T-helper 1 cell (primary cell): ENCODE measurements around the gene RAB11A.
"Not testable (repeated sequence)": the region's sequence is repeated elsewhere in the genome, so short reads cannot be mapped to it uniquely, and the experiment has no call there.

Experiments
- DNase-seq, 5 donors: peaks; one replicate each; pipeline ENCODE4 v3.0.0-alpha.2; 2012 to 2020

RAB11A gene

DNA sequence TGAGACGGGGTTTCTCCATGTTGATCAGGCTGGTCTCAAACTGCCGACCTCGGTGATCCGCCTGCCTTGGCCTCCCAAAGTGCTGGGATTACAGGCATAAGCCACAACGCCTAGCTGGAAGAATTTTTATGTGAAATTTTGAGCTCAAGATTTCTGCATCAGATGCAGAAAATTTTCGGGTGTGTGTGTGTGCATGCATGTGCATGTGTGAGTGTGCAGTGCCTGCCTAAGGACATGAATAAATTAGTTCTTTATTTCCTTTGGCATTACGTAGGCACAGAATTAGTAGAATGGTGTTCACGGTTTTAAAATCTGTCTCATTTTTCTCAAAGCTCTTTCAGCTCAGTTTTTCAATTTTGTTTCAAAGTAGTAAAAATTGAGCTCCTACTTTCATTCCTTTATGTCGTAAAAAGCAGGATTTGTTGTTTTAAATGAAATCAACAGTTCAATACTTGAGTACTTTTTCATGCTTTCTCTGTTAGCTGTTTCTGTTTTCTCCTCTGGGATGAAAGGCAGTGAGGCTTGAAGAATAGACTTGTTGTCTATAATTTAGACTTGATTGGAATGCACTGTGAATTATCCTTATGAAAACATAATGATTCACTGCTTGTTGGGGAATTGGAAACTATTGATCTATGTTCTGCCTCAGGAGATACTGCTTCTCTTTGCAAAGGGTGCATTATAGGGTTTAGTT lies 23.3 kb upstream of the RAB11A start:
- no peak for DNase-seq

DNA sequence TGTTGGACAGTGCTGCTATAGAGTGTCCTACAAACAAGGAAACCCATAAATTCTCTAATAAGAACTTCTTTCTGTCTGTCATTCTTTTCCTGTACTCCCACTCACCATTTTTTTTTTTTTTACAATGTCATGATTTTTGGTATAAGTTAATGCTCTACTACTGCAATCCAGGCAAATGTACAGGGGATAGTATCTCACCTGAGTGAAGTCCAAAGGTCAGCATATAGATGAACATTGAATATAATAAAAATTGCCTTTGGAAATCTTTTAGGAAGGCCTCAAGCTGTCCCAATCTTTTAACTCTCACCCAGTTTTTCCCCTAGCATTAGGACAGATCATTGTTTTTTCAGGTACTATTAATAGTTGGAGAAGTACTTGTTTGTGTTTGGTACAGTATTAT lies 21.3 kb upstream of the RAB11A start:
- DNase-seq = no peak

DNA sequence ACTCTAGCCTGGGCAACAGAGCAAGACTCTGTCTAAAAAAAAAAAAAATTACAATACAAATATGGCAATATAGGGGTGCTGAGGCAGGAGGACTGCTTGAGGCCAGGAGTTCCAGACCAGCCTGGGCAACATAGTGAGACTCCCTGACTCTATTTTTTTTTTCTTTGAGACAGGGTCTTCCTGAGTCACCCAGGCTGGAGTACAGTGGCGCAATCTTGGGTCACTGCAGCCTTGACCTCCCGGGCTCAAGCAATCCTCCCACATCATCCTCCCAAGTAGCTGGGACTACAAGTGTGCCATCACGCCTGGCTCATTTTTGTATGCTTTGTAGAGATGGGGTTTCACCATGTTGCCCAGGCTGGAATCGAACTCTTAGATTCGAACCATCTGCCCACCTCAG lies 17.3 kb upstream of the RAB11A start:
- no peak for DNase-seq

DNA sequence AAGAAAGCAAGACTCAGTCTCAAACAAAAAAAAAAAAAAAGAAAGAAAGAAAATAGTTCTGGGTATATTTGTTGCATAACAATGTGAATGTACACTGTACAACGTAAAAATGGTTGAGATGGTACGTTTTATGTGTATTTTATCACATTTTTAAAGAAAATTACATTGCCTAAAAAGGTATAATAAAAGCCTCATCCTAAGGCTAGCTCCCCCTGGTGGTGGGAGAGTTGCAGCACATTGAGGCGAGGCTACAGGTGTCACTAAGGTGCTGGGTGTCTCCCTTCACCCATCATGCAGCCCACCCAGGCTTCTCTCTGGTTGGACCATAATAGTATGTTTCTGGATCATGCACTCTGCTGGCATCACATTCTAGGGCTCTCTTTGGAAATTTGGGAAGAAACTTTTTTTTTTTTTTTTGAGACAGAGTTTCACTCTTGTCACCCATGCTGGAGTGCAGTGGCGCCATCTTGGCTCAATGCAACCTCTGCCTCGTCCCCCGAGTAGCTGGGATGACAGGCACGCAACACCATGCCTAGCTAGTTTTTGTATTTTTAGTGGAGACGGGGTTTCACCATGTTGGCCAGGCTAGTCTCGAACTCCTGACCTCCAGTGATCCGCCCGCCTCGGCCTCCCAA lies 12.4 kb upstream of the RAB11A start:
- DNase-seq = peak; percentile 56 to 84 (median 71)

DNA sequence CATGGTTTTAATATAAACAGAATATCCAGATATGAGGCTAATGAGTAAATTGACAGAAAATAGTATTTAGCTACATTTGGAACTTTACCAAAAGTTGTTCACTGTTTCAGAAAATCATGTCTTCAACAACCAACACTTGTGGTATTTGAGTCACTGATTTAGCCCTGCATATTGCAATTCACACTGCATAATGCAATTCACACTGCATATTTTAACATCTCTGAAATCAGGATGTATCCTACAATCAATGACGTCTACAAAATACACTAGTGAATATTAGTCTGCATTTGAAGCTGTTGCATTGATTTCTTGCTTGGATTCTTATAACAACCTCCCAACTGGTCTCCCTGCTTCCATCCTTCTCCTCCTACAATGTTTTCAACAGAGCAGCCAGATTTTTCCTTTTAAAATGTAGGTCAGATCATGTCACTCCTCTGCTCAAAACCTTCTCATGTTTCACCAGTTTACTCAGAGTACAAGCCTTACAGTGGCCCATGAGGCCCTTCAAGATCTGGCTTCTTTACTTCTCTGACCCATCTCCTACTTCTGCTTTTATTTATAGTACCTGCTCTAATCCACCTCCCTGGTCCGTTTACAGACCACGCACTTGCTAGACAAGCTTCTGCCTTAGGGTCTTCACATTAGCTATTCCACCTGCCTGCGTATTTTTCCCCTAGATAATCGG lies 11.4 kb upstream of the RAB11A start:
- no peak for DNase-seq

DNA sequence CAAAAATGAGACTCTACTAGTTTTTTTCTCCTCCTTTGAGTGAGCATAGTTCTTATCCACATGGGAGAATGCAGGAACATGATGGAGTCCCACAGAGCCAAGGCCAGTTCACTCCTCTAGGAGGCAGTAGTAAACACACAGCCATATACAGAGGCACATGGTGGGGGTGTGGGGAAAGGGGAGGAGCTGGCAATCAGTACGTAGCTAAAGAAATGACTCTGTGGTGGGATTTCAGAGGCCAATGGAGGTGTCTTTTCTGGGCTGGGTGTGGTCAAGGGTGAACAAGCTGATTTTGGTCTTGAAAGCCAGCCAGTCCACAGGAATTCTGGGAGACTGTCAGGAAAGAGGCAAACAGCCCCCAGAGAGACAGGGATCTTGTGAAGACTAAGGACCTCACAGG lies 6.6 kb upstream of the RAB11A start:
- peak in 4 of 5 donors; percentile 24 to 75 (median 28) for DNase-seq

DNA sequence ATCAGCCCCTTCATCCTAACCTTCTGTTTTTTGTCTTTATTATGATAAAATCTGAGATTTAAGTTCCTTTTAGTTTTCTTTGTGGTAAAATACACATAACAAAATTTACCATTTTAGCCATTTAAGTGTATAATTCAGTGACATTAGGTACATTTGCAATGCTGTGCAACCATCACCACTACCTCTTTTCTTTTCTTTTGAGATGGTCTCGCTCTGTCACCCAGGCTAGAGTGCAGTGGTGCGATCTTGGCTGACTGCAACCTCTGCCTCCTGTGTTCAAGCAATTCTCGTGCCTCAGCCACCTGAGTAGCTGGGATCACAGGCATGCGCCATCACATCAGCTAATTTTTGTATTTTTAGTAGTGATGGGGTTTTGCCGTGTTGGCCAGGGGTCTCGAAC lies 6.2 kb upstream of the RAB11A start:
- DNase-seq = no peak

DNA sequence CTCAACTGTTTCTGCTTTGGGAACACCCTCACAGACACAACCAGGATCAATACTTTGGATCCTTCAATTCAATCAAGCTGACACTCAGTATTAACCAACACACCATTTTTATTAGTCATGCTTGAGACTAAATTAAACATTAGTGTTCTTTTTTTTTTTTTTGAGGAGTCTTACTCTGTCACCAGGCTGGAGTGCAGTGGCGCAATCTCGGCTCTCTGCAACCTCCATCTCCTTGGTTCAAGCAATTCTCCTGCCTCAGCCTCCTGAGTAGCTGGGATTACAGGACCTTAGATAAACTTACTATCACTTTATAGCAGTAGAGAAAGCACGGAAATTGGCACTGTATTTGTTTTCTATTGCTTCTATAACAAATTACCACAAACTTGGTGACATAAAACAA lies 2.0 kb upstream of the RAB11A start:
- no peak for DNase-seq

DNA sequence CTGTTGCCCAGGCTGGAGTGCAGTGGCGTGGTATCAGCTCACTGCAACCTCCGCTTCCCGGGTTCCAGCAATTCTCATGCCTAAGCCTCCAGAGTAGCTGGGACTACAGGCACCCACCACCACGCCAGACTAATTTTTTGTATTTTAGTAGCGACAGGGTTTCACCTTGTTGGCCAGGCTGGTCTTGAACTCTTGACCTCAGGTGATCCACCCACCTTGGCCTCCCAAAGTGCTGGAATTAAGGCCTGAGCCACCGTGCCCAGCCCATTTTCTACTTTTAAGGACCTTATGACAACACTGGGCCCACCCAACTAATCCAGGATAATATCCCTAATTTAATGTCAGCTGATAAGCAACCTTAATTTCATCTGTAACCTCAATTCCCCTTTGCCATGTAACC lies 1.4 kb upstream of the RAB11A start:
- not testable (repeated sequence) for DNase-seq

DNA sequence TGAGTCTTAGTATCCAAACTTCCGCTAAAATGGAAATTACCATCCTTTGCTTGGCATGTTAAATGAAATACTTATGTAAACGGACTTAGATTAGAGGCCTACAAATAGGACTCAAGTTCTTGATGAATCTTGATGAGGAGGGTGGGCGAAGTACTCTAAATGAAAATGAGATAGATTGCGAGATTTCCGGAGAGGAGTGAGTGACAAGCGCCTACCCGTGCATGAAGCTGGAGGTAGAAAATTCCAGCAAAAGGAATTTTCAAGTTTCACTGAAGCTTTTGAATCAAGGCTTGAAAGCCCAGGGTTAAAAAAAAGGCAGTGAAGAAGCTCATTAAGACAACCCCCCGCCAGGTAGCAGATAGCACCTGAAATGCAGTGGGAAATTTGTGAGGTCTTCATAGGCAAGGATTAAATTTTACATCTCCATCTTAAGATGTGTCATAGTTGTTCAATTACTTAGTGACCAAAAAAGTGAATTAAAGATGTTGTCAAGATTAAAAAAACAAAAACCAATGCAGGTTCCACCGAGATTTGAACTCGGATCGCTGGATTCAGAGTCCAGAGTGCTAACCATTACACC lies 655 bp upstream of the RAB11A start:
- DNase-seq = no peak

DNA sequence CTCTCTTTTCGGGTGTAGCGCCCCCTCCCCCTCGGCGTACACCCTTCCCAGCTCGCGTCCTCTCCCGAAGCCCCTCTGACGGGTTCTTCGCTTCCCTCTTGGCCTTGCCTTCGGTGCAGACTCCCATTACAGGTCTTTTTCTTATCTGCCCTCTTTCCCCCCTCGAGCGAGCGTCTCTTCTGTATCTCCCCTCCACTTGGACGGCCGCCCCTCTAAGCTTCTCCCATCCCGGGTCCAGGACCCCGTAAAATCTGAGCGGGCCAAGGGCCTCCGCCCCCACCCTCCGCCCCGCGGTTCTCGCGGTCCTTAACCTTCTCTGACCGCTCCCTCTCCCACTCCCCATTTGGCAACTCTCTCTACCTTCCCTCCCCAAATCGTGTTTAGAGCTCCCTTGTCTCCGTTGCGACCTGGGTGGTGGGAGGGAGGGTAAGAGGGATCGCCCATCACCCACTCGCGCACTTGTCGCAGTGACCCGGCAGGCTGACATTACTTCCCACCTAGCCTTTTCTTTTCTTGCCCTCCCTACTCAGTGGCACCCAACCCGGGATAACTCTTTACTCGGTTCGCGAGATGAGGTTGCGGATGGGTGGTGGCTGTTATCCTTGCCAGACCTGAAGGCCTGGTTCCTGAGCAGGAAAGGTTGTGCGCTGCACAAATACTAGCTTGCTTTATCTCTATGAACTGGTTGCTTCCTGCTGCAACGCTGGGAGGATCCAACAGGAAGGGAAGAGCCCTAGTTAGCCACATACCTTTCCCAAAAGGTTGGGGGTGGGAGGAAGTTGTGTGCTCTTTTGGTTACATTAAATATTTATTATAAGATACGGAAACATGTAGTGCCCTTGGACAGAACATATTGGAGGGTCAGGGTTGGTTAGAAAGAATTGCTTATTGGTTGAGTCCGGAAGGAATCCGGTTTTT lies 922 bp downstream of the RAB11A start:
- peak in 3 of 5 donors; percentile 4 to 15 (median 6) for DNase-seq

DNA sequence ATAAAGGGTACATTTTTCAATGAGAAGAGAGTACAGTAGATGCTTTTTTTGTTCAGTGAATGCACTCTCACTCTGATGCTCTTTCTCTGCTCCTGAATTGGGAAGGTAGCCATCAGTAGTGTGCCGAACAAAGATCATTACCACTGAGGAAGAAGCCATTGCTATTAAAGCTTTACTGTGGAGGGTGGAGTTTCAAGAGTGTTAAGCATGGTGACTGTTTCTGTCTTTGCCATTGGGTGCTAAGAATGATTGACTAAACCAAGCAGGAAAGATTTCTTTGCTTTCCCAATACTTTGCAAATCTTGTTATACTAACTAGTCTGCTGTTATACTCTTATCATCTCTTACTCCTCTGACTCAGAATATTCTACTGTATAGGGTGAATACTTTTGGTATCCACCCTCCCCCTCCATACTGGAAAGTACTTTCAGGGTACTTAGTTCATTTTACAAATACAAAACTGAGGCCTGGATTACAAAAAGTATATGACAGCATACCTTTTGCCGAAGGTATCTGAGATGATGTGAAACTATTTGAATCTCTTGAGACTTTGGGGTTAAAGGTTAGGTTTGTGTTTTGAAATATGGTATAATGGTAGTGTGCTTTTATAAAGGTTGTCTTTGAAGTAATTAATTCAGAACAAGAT lies 1.7 kb downstream of the RAB11A start:
- peak in 1 of 5 donors; percentile 8 for DNase-seq

DNA sequence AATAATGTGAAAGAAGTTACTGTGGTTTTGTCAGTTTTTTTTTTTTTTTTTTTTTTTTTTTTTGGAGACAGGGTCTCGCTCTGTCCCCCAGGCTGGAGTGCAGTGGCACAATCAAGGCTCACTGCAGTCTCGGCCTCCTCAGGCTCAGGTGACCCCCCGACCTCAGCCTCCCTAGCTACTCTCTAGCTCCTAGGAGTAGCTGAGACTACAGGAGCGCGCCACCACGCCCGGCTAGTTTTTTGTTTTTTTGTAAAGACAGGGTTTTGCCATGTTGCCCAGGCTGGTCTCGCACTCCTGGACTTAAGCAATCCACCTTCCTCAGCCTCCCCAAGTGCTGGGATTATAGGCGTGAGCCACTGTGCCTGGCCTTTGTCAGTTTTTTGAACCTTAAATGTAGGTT lies 2.6 kb downstream of the RAB11A start:
- DNase-seq = not testable (repeated sequence)

DNA sequence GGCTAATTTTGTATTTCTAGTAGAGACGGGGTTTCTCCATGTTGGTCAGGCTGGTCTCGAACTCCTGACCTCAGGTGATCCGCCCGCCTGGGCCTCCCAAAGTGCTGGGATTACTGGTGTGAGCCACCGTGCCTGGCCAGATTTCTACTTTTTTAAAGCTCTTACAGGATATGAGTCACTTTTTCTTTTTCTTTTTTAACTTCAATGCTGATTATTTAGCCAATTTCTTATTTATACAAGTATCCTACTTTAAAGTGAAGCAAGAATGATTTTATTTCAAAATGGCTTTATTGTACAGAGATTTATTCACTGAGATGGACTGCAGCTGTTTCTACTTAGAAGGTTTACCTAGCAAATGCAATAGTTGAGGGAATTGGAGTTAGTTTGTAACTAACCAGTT lies 3.3 kb downstream of the RAB11A start:
- not testable (repeated sequence) for DNase-seq

DNA sequence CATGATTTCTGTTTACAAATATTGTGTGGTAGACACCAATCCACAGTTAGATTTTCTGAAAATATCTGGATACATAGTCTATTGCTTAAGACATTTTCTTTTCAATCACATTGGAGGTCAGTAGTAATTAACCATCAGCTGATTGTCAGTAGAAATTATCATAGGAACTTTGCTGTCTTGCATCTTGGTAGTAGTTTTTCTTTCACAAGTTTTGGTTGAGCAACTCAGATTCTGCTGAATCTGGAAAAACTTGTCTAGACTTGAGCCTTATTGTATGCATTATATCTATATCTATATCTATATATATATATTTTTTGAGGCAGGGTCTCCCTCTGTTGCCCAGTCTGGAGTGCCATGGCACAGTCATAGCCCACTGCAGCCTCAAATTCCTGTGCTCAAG lies 4.0 kb downstream of the RAB11A start:
- DNase-seq = no peak

DNA sequence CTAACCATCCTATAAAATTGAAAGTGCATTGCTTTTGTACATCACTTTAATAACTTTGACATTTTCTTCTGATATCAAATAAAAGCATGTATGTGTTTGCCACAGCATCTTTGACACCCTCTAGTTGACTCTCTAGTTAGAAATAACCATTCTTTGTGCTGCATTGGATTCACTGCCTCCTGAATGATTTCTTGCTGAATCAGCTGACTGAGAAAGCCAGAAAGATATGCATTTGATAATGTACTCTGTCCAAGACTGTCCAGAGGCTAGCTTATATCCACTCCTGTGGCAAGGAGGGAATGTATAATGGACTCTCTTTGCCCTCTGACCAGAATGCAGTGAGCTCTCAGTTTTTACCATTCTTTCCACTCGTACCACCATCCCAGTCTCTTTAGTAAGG lies 6.2 kb downstream of the RAB11A start:
- DNase-seq = no peak

DNA sequence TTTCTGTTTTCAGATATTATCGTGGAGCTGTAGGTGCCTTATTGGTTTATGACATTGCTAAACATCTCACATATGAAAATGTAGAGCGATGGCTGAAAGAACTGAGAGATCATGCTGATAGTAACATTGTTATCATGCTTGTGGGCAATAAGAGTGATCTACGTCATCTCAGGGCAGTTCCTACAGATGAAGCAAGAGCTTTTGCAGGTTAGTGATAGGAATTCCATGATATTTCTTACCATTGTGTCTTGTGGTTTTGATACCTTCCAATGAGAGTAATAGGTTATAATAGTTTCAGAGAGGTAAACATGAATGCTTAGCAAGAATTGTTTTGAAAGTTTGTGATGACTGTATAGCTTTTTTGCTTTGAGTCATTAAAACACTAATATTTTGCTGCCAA lies 8.5 kb downstream of the RAB11A start:
- no peak for DNase-seq

DNA sequence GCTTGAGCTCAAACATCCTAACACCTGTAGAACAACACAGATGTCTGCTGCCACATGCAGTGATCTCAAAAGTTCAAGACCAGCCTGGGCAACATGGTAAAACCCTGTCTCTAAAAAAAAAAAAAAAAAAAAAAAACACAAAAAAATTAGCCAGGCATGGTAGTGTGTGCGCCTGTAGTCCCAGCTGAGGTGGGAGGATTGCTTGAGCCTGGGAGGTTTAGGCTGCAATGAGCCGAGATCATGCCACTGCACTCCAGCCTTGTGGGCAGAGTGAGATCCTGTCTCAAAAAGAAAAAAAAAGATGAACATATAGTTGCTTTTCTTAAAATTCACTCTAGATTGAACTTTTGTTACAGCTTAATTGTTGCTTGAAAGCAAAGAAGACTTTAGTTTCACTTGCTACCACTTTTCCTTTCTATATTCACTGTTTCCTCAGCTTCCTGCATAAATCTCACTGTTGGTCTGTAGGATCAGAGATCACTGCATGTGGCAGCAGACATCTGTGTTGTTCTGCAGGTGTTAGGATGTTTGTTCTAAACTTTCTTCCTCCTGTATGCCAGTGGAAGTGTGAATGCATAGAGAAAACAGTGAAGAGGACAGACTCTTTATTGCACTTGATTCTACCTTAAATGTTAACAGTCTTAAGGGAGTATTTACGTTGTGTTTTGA lies 12.6 kb downstream of the RAB11A start:
- DNase-seq = peak in 1 of 5 donors; percentile 14

DNA sequence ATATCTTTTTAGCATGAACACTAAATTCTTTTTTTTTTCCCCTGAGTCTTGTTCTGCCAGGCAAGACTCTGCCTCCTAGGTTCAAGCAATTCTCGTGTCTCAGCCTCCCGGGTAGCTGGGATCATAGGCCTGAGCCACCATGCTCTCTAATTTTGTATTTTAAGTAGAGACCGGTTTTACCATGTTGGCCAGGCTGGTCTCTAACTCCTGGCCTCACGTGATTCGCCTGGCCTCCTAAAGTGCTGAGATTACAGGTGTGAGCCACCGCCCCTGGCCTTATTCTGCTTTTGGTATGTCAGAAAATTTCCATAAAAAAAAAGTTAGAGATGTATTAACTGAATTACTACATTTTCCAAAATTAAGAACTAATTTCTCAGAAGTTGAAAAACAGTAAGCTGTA lies 14.3 kb downstream of the RAB11A start:
- DNase-seq = no peak

DNA sequence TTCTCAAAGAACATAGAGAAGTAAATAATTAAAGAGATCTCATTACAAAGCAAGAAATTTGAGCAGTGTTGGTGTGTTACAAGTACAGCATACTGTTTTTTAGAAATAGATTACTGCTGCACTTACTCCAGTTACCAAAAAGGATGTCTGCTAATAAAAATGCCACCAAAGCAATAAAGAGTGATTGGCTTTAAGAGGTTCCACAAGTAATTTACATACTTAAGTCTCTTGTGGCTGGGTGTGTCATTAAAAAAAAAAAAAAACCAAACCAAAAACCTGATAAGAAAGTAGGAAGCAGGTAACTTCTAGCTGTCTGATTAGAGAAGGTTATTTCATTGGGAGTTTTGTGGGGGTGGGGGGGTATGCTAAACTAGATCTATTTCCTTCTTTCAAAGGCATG lies 15.2 kb downstream of the RAB11A start:
- DNase-seq = no peak

DNA sequence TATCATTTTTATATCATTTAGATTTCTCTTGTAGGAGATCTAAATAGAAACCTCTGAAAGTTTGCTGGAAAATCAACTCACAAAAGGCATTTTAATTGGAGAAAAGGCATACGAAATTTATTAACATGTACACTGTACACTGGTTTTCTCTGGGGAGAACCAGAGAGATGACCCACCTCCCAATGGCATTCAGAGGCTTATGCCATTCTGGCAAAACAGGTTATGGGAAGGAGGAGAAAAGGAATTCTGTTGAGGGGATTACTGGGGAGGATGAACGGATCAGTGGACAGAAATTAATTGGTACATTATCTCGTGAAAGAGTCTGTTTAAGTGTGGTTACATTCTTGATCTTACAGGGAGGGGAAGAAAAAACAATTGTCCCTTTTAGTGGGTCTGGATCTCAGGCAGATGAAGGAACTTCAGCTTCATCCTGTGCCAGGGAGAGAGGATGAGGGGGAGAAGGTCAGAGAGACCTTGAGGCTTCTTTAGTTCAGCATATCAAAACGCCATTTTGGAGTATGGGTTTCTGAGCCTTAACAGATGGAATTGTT lies 16.5 kb downstream of the RAB11A start:
- DNase-seq = no peak
